LNCAP (cell line): ENCODE measurements around the gene RNASEH2B.

Experiments
- TF ChIP-seq, protein P1 (sequence below): fragments of 450-650 bp; IDR thresholded peaks from 2 replicates; pipeline ENCODE4 v1.5.1; 2017; ENCODE audit warnings: mild to moderate bottlenecking

RNASEH2B gene

DNA sequence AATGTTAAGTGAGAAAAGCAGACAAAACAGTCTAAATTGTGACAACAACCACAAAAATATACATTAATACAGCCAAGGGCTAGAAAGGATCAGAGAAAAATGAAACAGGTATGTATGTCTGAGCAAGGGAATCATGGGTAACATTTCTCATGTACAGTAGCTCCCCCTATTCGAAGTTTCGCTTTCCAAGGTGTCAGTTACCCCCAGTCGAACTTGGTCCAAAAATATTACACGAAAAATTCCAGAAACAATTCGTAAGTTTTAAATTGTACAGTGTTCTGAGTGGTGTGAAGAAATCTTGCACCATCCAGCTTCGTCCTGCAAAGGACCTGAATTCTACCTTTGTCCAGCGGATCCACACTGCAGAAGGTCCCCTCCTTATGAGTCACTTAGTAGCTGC, 1.8 kb upstream of the RNASEH2B start:
- TF ChIP-seq, protein P1, sequence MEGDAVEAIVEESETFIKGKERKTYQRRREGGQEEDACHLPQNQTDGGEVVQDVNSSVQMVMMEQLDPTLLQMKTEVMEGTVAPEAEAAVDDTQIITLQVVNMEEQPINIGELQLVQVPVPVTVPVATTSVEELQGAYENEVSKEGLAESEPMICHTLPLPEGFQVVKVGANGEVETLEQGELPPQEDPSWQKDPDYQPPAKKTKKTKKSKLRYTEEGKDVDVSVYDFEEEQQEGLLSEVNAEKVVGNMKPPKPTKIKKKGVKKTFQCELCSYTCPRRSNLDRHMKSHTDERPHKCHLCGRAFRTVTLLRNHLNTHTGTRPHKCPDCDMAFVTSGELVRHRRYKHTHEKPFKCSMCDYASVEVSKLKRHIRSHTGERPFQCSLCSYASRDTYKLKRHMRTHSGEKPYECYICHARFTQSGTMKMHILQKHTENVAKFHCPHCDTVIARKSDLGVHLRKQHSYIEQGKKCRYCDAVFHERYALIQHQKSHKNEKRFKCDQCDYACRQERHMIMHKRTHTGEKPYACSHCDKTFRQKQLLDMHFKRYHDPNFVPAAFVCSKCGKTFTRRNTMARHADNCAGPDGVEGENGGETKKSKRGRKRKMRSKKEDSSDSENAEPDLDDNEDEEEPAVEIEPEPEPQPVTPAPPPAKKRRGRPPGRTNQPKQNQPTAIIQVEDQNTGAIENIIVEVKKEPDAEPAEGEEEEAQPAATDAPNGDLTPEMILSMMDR: no peak

DNA sequence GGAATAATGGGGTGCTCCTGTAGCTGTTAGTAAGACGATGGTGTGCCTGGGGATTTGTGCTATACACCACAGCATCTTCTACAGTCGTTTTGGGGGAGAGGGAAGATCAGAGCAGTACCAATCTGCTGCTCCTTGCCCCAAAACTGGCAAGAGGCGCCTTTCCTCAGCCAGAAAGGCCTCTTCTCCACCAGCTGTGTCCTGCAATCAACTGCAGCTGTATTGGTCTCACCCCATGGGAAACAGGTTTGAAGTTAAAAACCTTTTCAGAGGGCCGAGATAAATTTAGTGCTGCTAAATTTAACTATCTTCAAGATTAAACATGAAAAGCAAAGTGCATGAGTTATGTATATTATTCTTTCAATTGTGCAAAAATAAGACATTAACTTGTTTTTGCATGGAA, 1.2 kb upstream of the RNASEH2B start:
- TF ChIP-seq, protein P1: no peak

DNA sequence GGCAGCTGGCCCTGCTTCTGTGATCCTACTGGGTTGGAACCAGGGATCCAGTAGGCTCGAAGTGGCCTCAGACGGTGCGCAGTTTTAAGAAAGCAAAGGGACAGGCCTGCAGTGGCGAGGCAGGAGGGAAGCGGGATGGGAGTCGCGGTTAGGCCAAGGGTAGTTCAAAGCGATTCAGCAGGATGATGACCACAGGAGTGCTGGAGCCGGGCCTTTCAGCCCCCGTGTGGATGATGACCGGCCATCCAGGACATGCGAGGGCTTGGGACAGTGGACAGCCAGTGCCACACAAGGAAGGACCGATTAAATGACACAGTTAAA, 854 bp downstream of the RNASEH2B start:
- TF ChIP-seq, protein P1: no peak

DNA sequence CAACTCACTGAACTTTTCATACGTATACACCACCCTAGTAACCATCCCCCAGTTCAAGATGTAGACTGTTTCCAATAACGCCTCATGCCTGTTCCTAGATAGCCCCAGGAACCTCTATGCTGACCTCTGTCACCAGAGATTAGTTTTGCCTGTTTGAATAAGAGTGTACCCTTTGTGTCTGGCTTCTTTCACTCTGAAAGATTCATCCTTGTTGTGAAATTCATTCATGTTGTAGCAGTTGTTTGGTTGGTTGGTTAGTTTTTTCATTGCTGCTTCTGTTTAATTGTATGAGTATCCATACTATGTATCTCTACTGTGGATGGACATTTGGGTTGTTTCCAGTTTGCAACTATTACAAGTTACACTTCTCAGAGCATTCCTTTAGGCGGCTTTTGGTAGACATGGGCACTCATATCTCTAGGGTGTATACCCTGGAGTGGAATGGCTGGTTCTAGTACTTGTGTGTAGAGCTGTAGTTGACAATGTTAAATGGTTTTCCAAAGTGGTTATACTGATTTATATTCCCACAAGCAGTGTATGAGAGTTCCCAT, 1.6 kb downstream of the RNASEH2B start:
- TF ChIP-seq, protein P1: no peak

DNA sequence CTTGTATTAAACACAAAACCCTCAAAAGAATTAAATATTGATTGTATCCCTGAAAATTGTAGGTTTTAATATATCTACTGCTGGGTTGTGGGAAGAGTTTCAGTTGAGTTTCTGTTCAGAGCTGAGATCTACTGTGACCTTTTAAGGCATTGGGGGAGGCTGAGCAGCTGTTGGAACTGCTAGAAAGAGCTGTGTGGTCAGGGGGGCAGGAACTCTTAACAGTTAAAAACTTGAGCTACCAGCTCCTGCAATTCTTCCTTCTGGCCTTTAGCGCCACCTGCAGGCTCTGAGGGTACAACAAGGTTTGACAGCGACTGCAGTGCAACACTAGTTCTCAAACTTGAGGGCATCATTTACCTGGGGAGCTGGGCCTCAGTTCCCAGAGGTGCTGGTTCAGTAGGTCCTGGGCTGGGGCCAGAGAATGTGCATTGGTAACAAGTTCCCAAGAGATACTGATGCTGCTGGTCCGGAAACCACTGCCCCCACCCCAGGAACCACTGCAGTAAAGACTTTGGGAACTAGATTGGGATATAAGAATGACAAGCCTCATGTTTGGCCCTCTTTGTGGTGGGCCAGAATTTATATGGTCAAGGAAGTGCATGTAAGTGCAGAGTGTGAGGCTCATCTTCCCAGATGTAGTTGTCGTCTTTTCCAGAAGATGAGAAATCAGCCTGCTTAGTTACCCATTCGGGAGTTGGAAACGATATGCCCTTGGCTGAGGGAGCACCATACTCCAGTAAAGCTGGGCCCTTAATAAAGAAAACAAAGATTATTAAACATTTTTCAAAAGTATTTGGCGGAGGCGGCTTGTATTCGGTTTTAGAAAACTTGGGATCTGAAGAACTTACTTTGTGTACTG, 2.6 kb downstream of the RNASEH2B start:
- TF ChIP-seq, protein P1: peak; percentile 71

DNA sequence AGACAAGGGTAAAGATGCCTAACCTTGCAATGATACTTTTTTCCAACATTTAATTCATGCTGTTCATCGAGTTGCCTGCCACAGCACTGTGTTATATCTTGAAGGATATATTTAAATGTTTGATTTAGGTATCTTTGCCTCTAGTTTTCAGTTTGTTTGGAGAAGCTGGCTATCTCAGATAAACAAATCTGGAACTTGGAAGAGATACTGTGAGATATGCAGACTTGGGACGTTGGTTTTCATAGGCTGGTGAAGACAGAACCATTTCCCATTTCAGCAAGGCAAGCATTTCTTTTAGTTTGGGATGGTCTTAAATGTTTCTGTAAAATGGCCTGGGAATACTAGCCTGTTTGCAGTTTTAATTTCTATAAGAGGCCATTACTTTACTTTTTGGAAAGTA, 3.3 kb downstream of the RNASEH2B start:
- TF ChIP-seq, protein P1: no peak

DNA sequence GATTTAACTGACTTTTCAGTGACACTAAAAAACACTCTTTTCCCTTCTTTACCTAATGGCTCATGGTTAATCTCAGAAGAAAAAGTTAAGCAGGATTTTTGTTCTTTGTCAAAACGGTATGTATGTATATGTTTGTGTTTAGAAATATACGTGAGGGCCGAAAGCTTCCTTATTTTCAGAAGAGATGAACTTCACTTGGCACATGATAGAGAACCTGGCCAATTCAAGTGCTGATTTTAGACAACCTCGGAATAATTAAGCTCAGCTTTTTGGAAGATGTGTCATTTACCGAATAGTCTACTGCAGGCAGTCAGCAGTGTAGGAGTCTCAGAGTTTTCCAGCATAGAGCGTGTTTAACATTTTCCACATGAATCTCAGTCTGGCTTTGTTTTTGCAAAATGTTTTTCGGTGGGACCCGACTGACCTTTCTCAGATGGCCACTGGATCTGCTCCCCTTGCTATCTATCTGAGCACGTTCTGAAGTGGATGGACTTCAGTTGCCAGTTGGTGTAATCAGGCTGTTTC, 4.6 kb downstream of the RNASEH2B start:
- TF ChIP-seq, protein P1: no peak
